GM12878 (cell line): Measurements from ENCODE around the gene BZW2. TPM values are rescaled to one million over a fixed set of nuclear protein-coding genes. Genes with fewer than 3 reads are reported as not detected.

ENCODE experiments used
- ATAC-seq: fragments of 200-7000 bp; cut with Tn5 transposase; 3 replicates; pipeline ENCODE4 v1.9.1; 2020; ENCODE audit warnings: mild to moderate bottlenecking, moderate library complexity
- BruUV-seq: library from RNA; stranded (reverse); fragments of 400-500 nt; replicated peaks from 2 replicates; lab custom pipeline; 2021; lab: Mats Ljungman, UMichigan
- CTCF ChIA-PET: fragments of 300-600 bp; sonication (Branson Sonifier 250); formaldehyde crosslinking; extraction: SDS; loops from one replicate; lab custom pipeline; 2021; ENCODE audit warnings: inconsistent platforms; lab: Yijun Ruan, JAX
- POLR2A ChIA-PET: fragments of 350-600 bp; formaldehyde crosslinking; extraction: SDS; loops from one replicate; lab custom pipeline; 2021; ENCODE audit warnings: inconsistent platforms; lab: Charles Lee
- RAD21 ChIA-PET: fragments of 300-600 bp; sonication (Branson Sonifier 250); formaldehyde crosslinking; loops from one replicate; lab custom pipeline; 2023; ENCODE audit warnings: antibody characterized with exemption; ENCODE audit not compliant: unreplicated experiment; lab: Charles Lee
- SMC1A ChIA-PET: fragments of 300-600 bp; sonication (Branson Sonifier 250); formaldehyde crosslinking; loops from one replicate; lab custom pipeline; 2023; ENCODE audit not compliant: unreplicated experiment, uncharacterized antibody; lab: Charles Lee
- DNase-seq: peaks from one replicate; pipeline ENCODE4 v3.0.0-alpha.2; 2011; ENCODE audit warnings: low read depth, low spot score
- FAIRE-seq: peaks from 3 replicates; lab custom pipeline; 2011; peaks lifted over from hg19 to GRCh38; lab: Jason Lieb, UNC
- H2AFZ ChIP-seq: 2 replicates; pipeline ENCODE4 v1.6.0; 2011; ENCODE audit warnings: low read depth, low read length, control low read depth; ENCODE audit not compliant: control insufficient read depth
- H3K27ac ChIP-seq: 2 replicates; pipeline ENCODE4 v1.5.1; 2011; ENCODE audit warnings: control low read depth; ENCODE audit not compliant: control insufficient read depth, insufficient read depth
- H3K27me3 ChIP-seq, 2 experiments: replicated peaks in 1 of 2; 2 replicates each; pipeline versions ENCODE4 v1.6.0 to v1.6.1; 2011; ENCODE audit warnings: low read length in 1 of 2; ENCODE audit not compliant: control insufficient read depth in 2 of 2, insufficient read depth in 2 of 2
- H3K36me3 ChIP-seq, 2 experiments: 2 replicates each; pipeline ENCODE4 v1.5.1; 2011; ENCODE audit warnings: low read length in 1 of 2; ENCODE audit not compliant: control insufficient read depth in 2 of 2, insufficient read depth in 2 of 2
- H3K4me1 ChIP-seq: 2 replicates; pipeline ENCODE4 v1.6.1; 2011; ENCODE audit warnings: mild to moderate bottlenecking, low read length, moderate library complexity, mixed read lengths; ENCODE audit not compliant: control insufficient read depth, insufficient read depth
- H3K4me2 ChIP-seq: 2 replicates; pipeline ENCODE4 v1.6.0; 2011; ENCODE audit warnings: control low read depth; ENCODE audit not compliant: control insufficient read depth, insufficient read depth
- H3K4me3 ChIP-seq: fragments of 200-600 bp; sonication (generic); 2 replicates; pipeline ENCODE4 v1.5.1; 2016
- H3K79me2 ChIP-seq: 2 replicates; pipeline ENCODE4 v1.6.0; 2011; ENCODE audit warnings: low read length; ENCODE audit not compliant: control insufficient read depth, insufficient read depth
- H3K9ac ChIP-seq: 2 replicates; pipeline ENCODE4 v1.8.0; 2011; ENCODE audit warnings: low read length, control low read depth, mixed read lengths; ENCODE audit not compliant: control insufficient read depth, insufficient read depth
- H3K9me3 ChIP-seq: replicated peaks from 3 replicates; pipeline ENCODE4 v1.5.1; 2011; ENCODE audit warnings: mild to moderate bottlenecking, low read length; ENCODE audit not compliant: control insufficient read depth, insufficient read depth
- H4K20me1 ChIP-seq: 2 replicates; pipeline ENCODE4 v1.6.0; 2011; ENCODE audit not compliant: control insufficient read depth, insufficient read depth
- ASH2L ChIP-seq: fragments of 300-600, 200-600 bp; sonication (generic); IDR thresholded peaks from 2 replicates; pipeline ENCODE4 v1.6.1; 2017; ENCODE audit warnings: low read depth, mild to moderate bottlenecking, borderline replicate concordance
- CHD4 ChIP-seq: fragments of 200-600 bp; sonication (generic); IDR thresholded peaks from 2 replicates; pipeline ENCODE4 v1.6.1; 2016; ENCODE audit warnings: mild to moderate bottlenecking
- E2F8 ChIP-seq: fragments of 450-650 bp; IDR thresholded peaks from 2 replicates; pipeline ENCODE4 v1.6.1; 2018; ENCODE audit warnings: mild to moderate bottlenecking, low read depth, moderate library complexity; ENCODE audit not compliant: partially characterized antibody
- MLLT1 ChIP-seq: fragments of 450-650 bp; IDR thresholded peaks from 2 replicates; pipeline ENCODE4 v1.6.1; 2016; ENCODE audit warnings: mild to moderate bottlenecking
- NFYA ChIP-seq: IDR thresholded peaks from 2 replicates; pipeline ENCODE4 v1.6.1; 2011; ENCODE audit warnings: low read depth, mild to moderate bottlenecking, low read length, improper control_type of control experiment, borderline replicate concordance
- NR2C2 ChIP-seq: IDR thresholded peaks from 2 replicates; pipeline ENCODE4 v1.6.1; 2011; ENCODE audit warnings: borderline replicate concordance, low read depth; ENCODE audit not compliant: control insufficient read depth, insufficient read length
- PBX3 ChIP-seq: IDR thresholded peaks from 2 replicates; pipeline ENCODE4 v1.6.1; 2011; ENCODE audit warnings: mild to moderate bottlenecking, low read depth, low read length, moderate library complexity; ENCODE audit not compliant: insufficient replicate concordance
- RAD21 ChIP-seq: IDR thresholded peaks from 2 replicates; pipeline ENCODE4 v1.6.1; 2011; ENCODE audit warnings: mild to moderate bottlenecking, low read depth, low read length, moderate library complexity; ENCODE audit not compliant: insufficient read depth
- STAT3 ChIP-seq: IDR thresholded peaks from 2 replicates; pipeline ENCODE4 v1.6.1; 2011; ENCODE audit warnings: low read depth, low read length, improper control_type of control experiment
- TARDBP ChIP-seq: IDR thresholded peaks from 2 replicates; pipeline ENCODE4 v1.6.1; 2016; ENCODE audit warnings: borderline replicate concordance
- ZBTB40 ChIP-seq: fragments of 450-650 bp; IDR thresholded peaks from 2 replicates; pipeline ENCODE4 v1.6.1; 2016; ENCODE audit warnings: mild to moderate bottlenecking, moderate library complexity, borderline replicate concordance
- WGBS: methylation state at CpG from one replicate; pipeline ENCODE4 v1.1.6; 2016; ENCODE audit warnings: low lambda C conversion rate; ENCODE audit not compliant: insufficient replicate concordance, insufficient coverage; ENCODE audit errors: missing lambda C conversion rate; 5-methylcytosine and 5-hydroxymethylcytosine counted together
- in situ Hi-C: fragments of 300-500 bp; cut with MboI; formaldehyde crosslinking; loops from 9 replicates; pipeline ENCODE4 v1.14.3; 2018; ENCODE audit warnings: mixed read lengths
- intact Hi-C: fragments of 100-400 bp; cut with micrococcal nuclease; formaldehyde crosslinking; loops from one replicate; pipeline ENCODE4 v1.14.2; 2022; ENCODE audit not compliant: unreplicated experiment
- polyA plus RNA-seq, 11 experiments: library from polyadenylated mRNA; depleted of rRNA in 4 of 11; unstranded in 6 of 11; stranded (reverse) in 5 of 11; fragments of >200 nt; fragmentation: Nextera tagmentation in 4 of 11; fragmentation: Illumina TruSeq in 1 of 11; extraction: Ambion mirVana in 4 of 11; extraction: Trizol in 1 of 11; gene quantifications; 1 replicate in 1 of 11; 2 replicates in 10 of 11; pipeline versions ENCODE4 v1.2.1 to v1.2.3, GENCODE V29; 2011 to 2016; ENCODE audit warnings: inconsistent platforms in 2 of 11, missing spikeins in 2 of 11, low read depth in 1 of 11
- total RNA-seq, 4 experiments: library from RNA; depleted of rRNA in 3 of 4; stranded (reverse); fragments of >200 nt in 3 of 4; fragmentation: Illumina TruSeq in 1 of 4; extraction: Trizol in 1 of 4; gene quantifications; 2 replicates each; pipeline versions ENCODE4 v1.2.1 to v1.2.3, GENCODE V29; 2013 to 2021

The BZW2 gene
- total and polyA plus RNA-seq, 10 of the 15 experiments (the other 5 are each of a cell fraction or from before 2014, with no cell fraction given): 1.3 to 6.8 (median 3.1) TPM

- 33% methylated on average over 4 of the region's 4 CpGs for WGBS
- ChIA-PET SMC1A (interaction anchor here (1.0 kb wide), 1 partner anchor 35 kb away, joined by 3 read pairs; the partner anchor contains the start of gene ANKMY2), CTCF (interaction anchor here (0.8 kb wide), 1 partner anchor 11 kb away, joined by 3 read pairs; no protein-coding TSS in a partner anchor), RAD21 (no interaction called here), POLR2A (no interaction called here)
- ATAC-seq (peak; percentile 78), DNase-seq (no peak), FAIRE-seq (no peak)
- Histone ChIP-seq H3K36me3 (no peaks in the 10 kb centered on the region), H3K4me2 (no peak overlapping the region), H3K4me3 (no peak overlapping the region), H3K27me3 (no peaks in the 10 kb centered on the region), H3K79me2 (no peaks in the 10 kb centered on the region), H4K20me1 (0 out of 2 replicates have a peak, but pooled peaks cover 2% of the 10 kb centered on the region), H3K27ac (no peak overlapping the region), H3K9ac (no peak overlapping the region), H2AFZ (no peak overlapping the region), H3K9me3 (no peaks in the 10 kb centered on the region), H3K4me1 (no peaks in the 10 kb centered on the region)
- no TSS peak for BruUV-seq
- TF ChIP-seq TARDBP: no peak
- TF ChIP-seq CHD4: no peak
- no peak for TF ChIP-seq E2F8
- no peak for TF ChIP-seq ZBTB40
- no peak for TF ChIP-seq NR2C2
- TF ChIP-seq NFYA: no peak
- TF ChIP-seq RAD21: no peak
- no peak for TF ChIP-seq MLLT1
- TF ChIP-seq PBX3: no peak
- no peak for TF ChIP-seq ASH2L
- no peak for TF ChIP-seq STAT3
- in situ Hi-C loops (no loop called here), intact Hi-C loops (no loop called here)
Measured at GRCh38 chr7:16609842-16610450, 36.0 kb upstream of the BZW2 start.
